Epithelial cell of alveolus of lung (primary cell): ENCODE results near the gene IPMK. TPM values are rescaled to one million over a fixed set of nuclear protein-coding genes. Genes with fewer than 3 reads are reported as not detected.

Experiments
- total RNA-seq: library from RNA; depleted of rRNA; stranded (reverse); fragments of >200 nt; gene quantifications from 2 replicates; pipeline ENCODE4 v1.2.1, GENCODE V29; 2015

Gene IPMK
- 3.7 and 9.6 TPM in 2 replicates for total RNA-seq

GRCh38 chr10:58267713-58268453 is at the start of gene IPMK:
IPMK (minus strand) TSS chr10:58267894; CDS start chr10:58267611, 283 bp downstream.

DNA sequence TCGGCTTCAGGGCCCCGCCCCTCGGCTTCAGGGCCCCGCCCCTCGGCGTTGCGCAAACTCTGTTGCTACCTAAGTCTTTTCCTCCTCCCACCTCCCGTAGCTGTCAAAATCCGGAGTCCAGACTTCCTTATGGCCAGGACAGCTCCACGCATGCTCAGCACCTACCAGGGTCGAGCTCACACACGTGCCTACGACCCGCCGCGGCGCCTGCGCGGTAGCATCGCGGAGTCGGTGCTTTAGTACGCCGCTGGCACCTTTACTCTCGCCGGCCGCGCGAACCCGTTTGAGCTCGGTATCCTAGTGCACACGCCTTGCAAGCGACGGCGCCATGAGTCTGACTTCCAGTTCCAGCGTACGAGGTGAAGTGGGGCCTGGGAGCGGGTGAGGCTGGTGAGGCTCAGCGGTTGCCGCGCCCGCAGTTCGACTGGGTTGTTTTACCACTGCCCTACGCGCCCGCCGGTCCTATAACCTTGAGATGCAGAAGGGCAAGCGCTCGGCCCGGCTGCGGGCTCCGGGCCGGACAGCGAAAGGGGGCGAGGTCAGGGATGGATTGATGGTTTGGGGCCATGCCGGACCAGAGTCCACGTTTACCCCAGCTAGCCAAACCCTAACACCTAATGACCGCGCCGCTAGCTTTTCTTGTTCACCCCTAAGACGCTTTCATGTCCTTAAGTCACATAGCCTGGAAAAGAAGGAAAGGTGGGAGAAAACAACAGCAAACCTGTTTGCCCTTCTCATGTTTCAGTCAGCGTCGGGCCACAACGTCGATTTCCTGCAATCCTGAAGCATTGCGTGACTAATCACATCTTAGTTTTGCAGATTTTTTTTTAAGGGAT is 1.5 kb upstream of the IPMK start, which contains the start of gene CISD1:
Gene CISD1, plus strand, starts transcription at position 217 of the 836 bp plus-strand sequence. Its CDS starts 112 bp downstream, at position 329.

Other genes with a start within 250 kb of the IPMK start
- gene CISD1, start 1.3 kb upstream of the IPMK start, total RNA-seq, result 16.8 and 35.0 TPM in 2 replicates
- 15.5 and 24.6 TPM in 2 replicates for gene UBE2D1, start 67.1 kb upstream of the IPMK start, total RNA-seq
- gene TFAM, start 117.5 kb upstream of the IPMK start, total RNA-seq, result 18.4 and 19.0 TPM in 2 replicates
- gene BICC1, start 245.0 kb upstream of the IPMK start, total RNA-seq, result 19.1 and 37.6 TPM in 2 replicates